Fibroblast of lung (primary cell): ENCODE measurements around the gene ZFC3H1.

Experiments used
- EZH2 ChIP-seq: IDR thresholded peaks from 2 replicates; pipeline ENCODE4 v1.5.1; 2012; ENCODE audit warnings: low read length, control low read depth, mild to moderate bottlenecking; ENCODE audit errors: missing control alignments
- TF ChIP-seq, protein P1 (sequence below), 2 donors: IDR thresholded peaks in 1 of 2; conservative IDR thresholded peaks in 1 of 2; 1 replicate in 1 of 2; 2 replicates in 1 of 2; pipeline ENCODE4 v1.5.1; 2011 to 2012; ENCODE audit warnings: low read length in 2 of 2, control low read depth in 1 of 2, inconsistent platforms in 1 of 2, low read depth in 1 of 2, mild to moderate bottlenecking in 1 of 2

DNA sequence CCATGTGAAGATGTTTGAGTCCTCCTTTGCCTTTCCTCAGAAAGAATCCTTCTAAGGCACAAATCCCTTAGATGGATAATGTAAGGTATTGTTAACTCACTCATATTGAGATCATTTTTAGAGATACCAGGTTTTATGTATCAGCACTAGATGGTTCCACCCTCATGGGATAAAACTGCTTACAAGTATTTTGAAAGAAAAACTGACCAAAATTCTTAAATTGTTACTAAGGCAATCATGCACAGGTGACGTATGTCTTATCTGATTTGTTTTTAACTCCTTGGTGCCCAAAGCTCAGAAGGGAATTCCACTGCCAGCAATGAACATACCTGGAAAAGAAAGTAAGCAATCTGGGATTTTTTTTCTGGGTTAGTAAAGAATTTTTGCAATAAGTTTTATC is 78.4 kb downstream of the ZFC3H1 start:
- TF ChIP-seq, protein P1, sequence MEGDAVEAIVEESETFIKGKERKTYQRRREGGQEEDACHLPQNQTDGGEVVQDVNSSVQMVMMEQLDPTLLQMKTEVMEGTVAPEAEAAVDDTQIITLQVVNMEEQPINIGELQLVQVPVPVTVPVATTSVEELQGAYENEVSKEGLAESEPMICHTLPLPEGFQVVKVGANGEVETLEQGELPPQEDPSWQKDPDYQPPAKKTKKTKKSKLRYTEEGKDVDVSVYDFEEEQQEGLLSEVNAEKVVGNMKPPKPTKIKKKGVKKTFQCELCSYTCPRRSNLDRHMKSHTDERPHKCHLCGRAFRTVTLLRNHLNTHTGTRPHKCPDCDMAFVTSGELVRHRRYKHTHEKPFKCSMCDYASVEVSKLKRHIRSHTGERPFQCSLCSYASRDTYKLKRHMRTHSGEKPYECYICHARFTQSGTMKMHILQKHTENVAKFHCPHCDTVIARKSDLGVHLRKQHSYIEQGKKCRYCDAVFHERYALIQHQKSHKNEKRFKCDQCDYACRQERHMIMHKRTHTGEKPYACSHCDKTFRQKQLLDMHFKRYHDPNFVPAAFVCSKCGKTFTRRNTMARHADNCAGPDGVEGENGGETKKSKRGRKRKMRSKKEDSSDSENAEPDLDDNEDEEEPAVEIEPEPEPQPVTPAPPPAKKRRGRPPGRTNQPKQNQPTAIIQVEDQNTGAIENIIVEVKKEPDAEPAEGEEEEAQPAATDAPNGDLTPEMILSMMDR (conservative IDR thresholded peaks at IDR 0.05 in 1 of 2, IDR thresholded peaks at IDR 0.05 in 1 of 2; ENCODE audit: low read depth in 1 of 2, low read length in 2 of 2), result no peak
- TF ChIP-seq EZH2, result no peak
